Bronchial epithelial cell (primary cell): ENCODE results near the gene TLX3. TPM values are rescaled to one million over a fixed set of nuclear protein-coding genes. Genes with fewer than 3 reads are reported as not detected.

Source experiments
- DNase-seq: peaks from one replicate; pipeline ENCODE4 v3.0.0-alpha.2; 2010; ENCODE audit warnings: low read depth
- FAIRE-seq: peaks from 2 replicates; lab custom pipeline; 2011; peaks lifted over from hg19 to GRCh38; lab: Jason Lieb, UNC
- H3K27me3 ChIP-seq: 2 replicates; pipeline ENCODE4 v1.5.1; 2011; ENCODE audit warnings: low read length; ENCODE audit not compliant: control insufficient read depth, insufficient read depth
- H3K36me3 ChIP-seq: 2 replicates; pipeline ENCODE4 v1.5.1; 2011; ENCODE audit warnings: low read length; ENCODE audit not compliant: control insufficient read depth, insufficient read depth
- H3K4me3 ChIP-seq: 2 replicates; pipeline ENCODE4 v1.5.1; 2011; ENCODE audit warnings: mild to moderate bottlenecking, low read depth, low read length, control low read depth
- CTCF ChIP-seq: IDR thresholded peaks from 2 replicates; pipeline ENCODE4 v1.5.1; 2011; ENCODE audit warnings: mild to moderate bottlenecking, moderate library complexity, low read length, control low read depth, inconsistent platforms; ENCODE audit not compliant: insufficient read depth, severe bottlenecking
- total RNA-seq: library from RNA; depleted of rRNA; stranded (reverse); fragments of >200 nt; gene quantifications from 2 replicates; pipeline ENCODE4 v1.2.1, GENCODE V29; 2014

TLX3 gene
- total RNA-seq, 1 donor from 2014 or later = not detected

DNA sequence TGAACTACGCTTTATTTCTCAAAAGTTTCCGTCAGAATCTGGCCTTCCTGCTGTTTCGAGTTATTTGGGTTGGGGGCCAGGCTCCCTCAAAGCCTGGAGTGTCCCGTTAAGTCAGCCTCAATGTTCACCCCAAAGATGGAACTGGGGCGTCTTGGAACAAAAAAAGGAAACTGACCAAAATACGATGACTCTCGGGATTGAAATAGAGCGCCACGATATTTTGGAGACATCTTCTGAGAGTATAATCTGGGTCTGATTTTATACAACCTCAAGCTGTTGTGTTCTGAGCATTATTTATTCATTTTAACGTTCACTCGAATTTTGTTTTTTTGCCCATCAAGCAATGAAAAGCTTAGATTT lies 28.1 kb downstream of the TLX3 start:
- Histone ChIP-seq H3K27me3 (peaks cover 8% of the 10 kb centered on the region), H3K4me3 (peak overlapping the region; percentile 37), H3K36me3 (no peaks in the 10 kb centered on the region)
- TF ChIP-seq CTCF = no peak
- FAIRE-seq (no peak), DNase-seq (no peak)

DNA sequence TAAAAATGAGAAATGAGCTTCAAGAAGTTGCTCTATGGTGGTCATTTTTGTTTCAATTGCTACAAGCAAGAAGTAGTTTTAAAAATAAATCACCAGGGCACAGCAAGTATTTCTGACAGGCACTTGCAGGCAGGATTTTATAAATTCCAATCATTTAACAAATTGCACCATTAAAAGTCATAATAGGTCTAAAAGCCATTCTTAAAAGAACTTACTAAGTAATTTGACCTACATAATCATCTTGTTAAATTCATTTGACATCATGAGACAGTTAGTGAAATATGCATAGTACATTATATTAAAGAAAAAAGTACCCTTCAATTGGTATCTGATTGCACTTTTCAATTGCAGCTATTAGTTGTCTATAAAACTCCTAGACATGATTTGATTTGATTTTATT lies 31.0 kb downstream of the TLX3 start:
- TF ChIP-seq CTCF = no peak
- peaks cover 8% of the 10 kb centered on the region for H3K27me3 ChIP-seq
- no peaks in the 10 kb centered on the region for H3K36me3 ChIP-seq
- no peak overlapping the region for H3K4me3 ChIP-seq
- DNase-seq (no peak), FAIRE-seq (no peak)

DNA sequence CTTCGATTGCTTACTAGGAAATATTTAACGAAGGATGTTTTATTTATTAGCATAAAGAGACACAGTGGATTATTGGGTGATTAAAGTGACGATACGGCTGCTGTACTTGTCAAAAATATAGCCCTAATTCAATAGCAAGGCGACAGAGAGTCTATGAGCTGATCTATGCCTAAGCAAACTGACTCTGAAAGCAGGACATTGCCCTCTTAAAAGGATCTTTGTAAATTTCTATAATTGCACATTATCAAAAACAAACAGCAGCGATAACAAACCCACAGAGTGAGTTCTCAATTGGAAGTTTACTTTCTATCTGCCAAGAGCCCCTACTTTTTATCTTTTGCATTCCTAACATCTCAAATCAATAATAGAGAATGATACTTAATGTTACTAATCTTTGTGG lies 31.4 kb downstream of the TLX3 start:
- no peak for TF ChIP-seq CTCF
- no peak overlapping the region for H3K4me3 ChIP-seq
- H3K36me3 ChIP-seq = no peaks in the 10 kb centered on the region
- H3K27me3 ChIP-seq = peaks cover 6% of the 10 kb centered on the region
- FAIRE-seq (no peak), DNase-seq (no peak)

DNA sequence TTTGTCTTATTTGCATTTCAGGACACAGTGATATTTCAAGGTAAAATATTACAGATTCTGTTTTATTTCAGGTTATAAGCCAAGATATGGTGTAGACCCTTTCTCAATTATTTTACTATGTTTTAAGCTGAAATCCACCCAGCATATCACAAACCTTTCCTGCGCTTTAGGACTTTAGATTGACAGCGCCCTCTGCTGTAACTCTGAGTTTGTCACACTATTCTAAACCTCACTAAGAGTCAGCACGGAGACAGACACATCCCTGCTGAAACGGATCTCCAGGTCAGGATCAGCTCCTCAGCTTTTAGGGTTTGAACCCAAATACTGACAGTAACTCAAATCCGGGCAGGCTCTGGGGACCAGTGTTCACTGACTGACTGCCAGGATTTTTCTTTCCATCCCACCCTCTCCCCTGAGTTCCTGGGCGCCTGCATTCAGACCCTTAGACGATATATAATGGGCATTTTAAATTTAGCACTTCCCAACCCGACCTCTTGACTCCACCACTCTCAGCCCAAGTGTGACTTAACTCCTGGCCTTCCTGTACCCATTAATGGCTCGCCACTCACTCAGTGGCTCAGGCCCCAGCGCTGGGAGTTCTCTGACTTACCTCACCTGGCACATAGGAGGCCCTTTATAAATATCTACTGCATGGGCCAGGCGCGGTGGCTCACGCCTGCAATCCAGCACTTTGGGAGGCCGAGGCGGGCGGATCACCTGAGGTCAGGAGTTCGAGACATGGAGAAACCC lies 33.5 kb downstream of the TLX3 start:
- DNase-seq = peak; percentile 55
- Histone ChIP-seq H3K4me3 (no peak overlapping the region), H3K27me3 (peaks cover 2% of the 10 kb centered on the region), H3K36me3 (no peaks in the 10 kb centered on the region)
- TF ChIP-seq CTCF = peak; percentile 69
- no peak for FAIRE-seq

- no peaks in the 10 kb centered on the region for H3K36me3 ChIP-seq
- H3K4me3 ChIP-seq = no peak overlapping the region
- TF ChIP-seq CTCF = no peak
- peaks cover 2% of the 10 kb centered on the region for H3K27me3 ChIP-seq
- DNase-seq (no peak), FAIRE-seq (peak; percentile 77)
These were observed 36.0 kb downstream of the TLX3 start for GRCh38 chr5:171344936-171345608.
